ENCODE data around the gene SYTL3. TPM values are rescaled to one million over a fixed set of nuclear protein-coding genes. Genes with fewer than 3 reads are reported as not detected.

Gene SYTL3
- total and polyA plus RNA-seq, 10 of the 15 experiments (the other 5 are each of a cell fraction or from before 2014, with no cell fraction given) = 3.3 to 12.1 (median 6.9) TPM

GRCh38 chr6:158684745-158685324 lies 35.0 kb downstream of the SYTL3 start:
- H3K4me3 ChIP-seq = no peak overlapping the region
- no peak for FAIRE-seq
- SMC1A ChIA-PET (ENCODE audit: uncharacterized antibody, unreplicated experiment) = interaction anchor here (1.3 to 1.9 kb wide), 2 partner anchors 12 to 25 kb away, joined by 4 to 5 read pairs; no protein-coding TSS in a partner anchor
- POLR2A ChIA-PET = interaction anchor here (0.6 to 0.7 kb wide), 2 partner anchors 17 to 39 kb away, joined by 4 to 5 read pairs; no protein-coding TSS in a partner anchor
- CTCF ChIA-PET = interaction anchor here (1.1 to 2.6 kb wide), 3 partner anchors 25 to 471 kb away, joined by 3 to 11 read pairs (median 3); no protein-coding TSS in a partner anchor
- no peaks in the 10 kb centered on the region; the same call in 2 of the 3 replicates for H3K9me3 ChIP-seq (replicated peaks; ENCODE audit: control insufficient read depth, insufficient read depth, low read length)
- H2AFZ ChIP-seq (ENCODE audit: control insufficient read depth, low read depth, low read length) = no peak overlapping the region
- no peak overlapping the region for H3K4me2 ChIP-seq (ENCODE audit: control insufficient read depth, insufficient read depth)
- RAD21 ChIA-PET (ENCODE audit: unreplicated experiment) = interaction anchor here (0.7 kb wide), 1 partner anchor 330 kb away, joined by 5 read pairs; no protein-coding TSS in a partner anchor
- no peak for ATAC-seq
- no TSS peak for BruUV-seq (replicated peaks)
- TF ChIP-seq ZBTB11 (CRISPR knock-in tag; IDR thresholded peaks at IDR 0.05) = no peak
- TF ChIP-seq GATAD2B (conservative IDR thresholded peaks at IDR 0.05; ENCODE audit: low read depth) = no peak
- TF ChIP-seq IRF4 (IDR thresholded peaks at IDR 0.05; ENCODE audit: low read depth, low read length) = no peak
- TF ChIP-seq SUPT20H (IDR thresholded peaks at IDR 0.05; ENCODE audit: borderline replicate concordance, control insufficient read depth, low read depth, low read length) = no peak
- no peak for TF ChIP-seq KDM1A (IDR thresholded peaks at IDR 0.05; ENCODE audit: borderline replicate concordance)
- TF ChIP-seq RFX5 (IDR thresholded peaks at IDR 0.05; ENCODE audit: low read depth, low read length) = no peak
- TF ChIP-seq TBL1XR1 (IDR thresholded peaks at IDR 0.05; ENCODE audit: low read depth, low read length) = no peak
- TF ChIP-seq ZBTB4 (CRISPR knock-in tag; IDR thresholded peaks at IDR 0.05) = no peak
- no peak for TF ChIP-seq PAX8 (IDR thresholded peaks at IDR 0.05)
- no peak for TF ChIP-seq KAT2A (conservative IDR thresholded peaks at IDR 0.05; ENCODE audit: control insufficient read depth, low read depth, low read length)
- in situ Hi-C loops (cut with MboI) (no loop called here), intact Hi-C loops (cut with micrococcal nuclease; ENCODE audit: unreplicated experiment) (no loop called here)
- H3K79me2 ChIP-seq (ENCODE audit: control insufficient read depth, insufficient read depth, low read length) = no peaks in the 10 kb centered on the region
- no peak overlapping the region for H3K27ac ChIP-seq (ENCODE audit: control insufficient read depth, insufficient read depth)
- no peaks in the 10 kb centered on the region for H4K20me1 ChIP-seq (ENCODE audit: control insufficient read depth, insufficient read depth)
- no peaks in the 10 kb centered on the region for H3K36me3 ChIP-seq (ENCODE audit: control insufficient read depth in 2 of 2, insufficient read depth in 2 of 2, low read length in 1 of 2)
- WGBS (ENCODE audit: insufficient coverage, insufficient replicate concordance, low lambda C conversion rate, missing lambda C conversion rate) = 76% methylated on average over 4 of the region's 5 CpGs
- H3K4me1 ChIP-seq (ENCODE audit: control insufficient read depth, insufficient read depth, low read length) = peaks cover 13% of the 10 kb centered on the region
- no peaks in the 10 kb centered on the region for H3K27me3 ChIP-seq (replicated peaks in 1 of 2; ENCODE audit: control insufficient read depth in 2 of 2, insufficient read depth in 2 of 2, low read length in 1 of 2)
- DNase-seq (ENCODE audit: low read depth, low spot score) = no peak
- no peak overlapping the region for H3K9ac ChIP-seq (ENCODE audit: control insufficient read depth, insufficient read depth, low read length)

Measured in GM12878 (cell line).